Liver (tissue), 9 donors: ENCODE measurements around the gene LIN9. TPM values are rescaled to one million over a fixed set of nuclear protein-coding genes. Genes with fewer than 3 reads are reported as not detected.

Experiments used
- DNase-seq: peaks from one replicate; pipeline ENCODE4 v3.0.0-alpha.2; 2017; ENCODE audit warnings: low spot score
- H3K27ac ChIP-seq, 2 donors: one replicate each; pipeline ENCODE4 v1.7.0; 2013; ENCODE audit warnings: inconsistent platforms in 2 of 2, low read length in 2 of 2, control low read depth in 1 of 2, low read depth in 1 of 2, mild to moderate bottlenecking in 1 of 2
- H3K27me3 ChIP-seq, 4 donors: one replicate each; pipeline versions ENCODE4 v1.6.1 to v1.7.0; 2013; ENCODE audit warnings: low read length in 3 of 4, inconsistent platforms in 1 of 4, mild to moderate bottlenecking in 1 of 4, moderate library complexity in 1 of 4; ENCODE audit not compliant: control insufficient read depth in 4 of 4, insufficient read depth in 4 of 4
- H3K36me3 ChIP-seq, 4 donors: one replicate each; pipeline versions ENCODE4 v1.6.1 to v1.7.0; 2013; ENCODE audit warnings: low read length in 3 of 4, mild to moderate bottlenecking in 3 of 4, low read depth in 1 of 4, moderate library complexity in 1 of 4; ENCODE audit not compliant: control insufficient read depth in 4 of 4, insufficient read depth in 3 of 4
- H3K4me1 ChIP-seq, 4 donors: one replicate each; pipeline versions ENCODE4 v1.6.1 to v1.7.0; 2013; ENCODE audit warnings: low read length in 3 of 4, mild to moderate bottlenecking in 3 of 4, moderate library complexity in 1 of 4; ENCODE audit not compliant: control insufficient read depth in 4 of 4, insufficient read depth in 4 of 4
- H3K4me3 ChIP-seq, 3 donors: one replicate each; pipeline versions ENCODE4 v1.6.1 to v1.7.0; 2013; ENCODE audit warnings: low read length in 3 of 3, control low read depth in 1 of 3, low read depth in 1 of 3, mild to moderate bottlenecking in 1 of 3
- H3K9ac ChIP-seq, 2 donors: one replicate each; pipeline ENCODE4 v1.7.0; 2013; ENCODE audit warnings: low read length in 2 of 2, mild to moderate bottlenecking in 2 of 2, moderate library complexity in 2 of 2, control low read depth in 1 of 2, low read depth in 1 of 2
- H3K9me3 ChIP-seq, 4 donors: one replicate each; pipeline versions ENCODE4 v1.6.1 to v1.7.0; 2013; ENCODE audit warnings: low read length in 3 of 4; ENCODE audit not compliant: control insufficient read depth in 4 of 4
- ATF3 ChIP-seq: IDR thresholded peaks from 2 replicates; pipeline ENCODE4 v1.6.1; 2016; ENCODE audit warnings: antibody characterized with exemption
- CTCF ChIP-seq: fragments of 150-350 bp; IDR thresholded peaks from 2 replicates; pipeline ENCODE4 v1.5.1; 2017; ENCODE audit warnings: improper control_type of control experiment, low read depth, low read length; ENCODE audit not compliant: missing input control
- EGR1 ChIP-seq, 2 donors: IDR thresholded peaks; 2 replicates each; pipeline ENCODE4 v1.6.1; 2016 to 2018; ENCODE audit warnings: antibody characterized with exemption in 2 of 2, low read depth in 2 of 2
- FOXA1 ChIP-seq: IDR thresholded peaks from 2 replicates; pipeline ENCODE4 v1.6.1; 2016; ENCODE audit warnings: antibody characterized with exemption
- FOXA2 ChIP-seq: IDR thresholded peaks from 2 replicates; pipeline ENCODE4 v1.6.1; 2016; ENCODE audit warnings: antibody characterized with exemption
- HNF4A ChIP-seq, 2 donors: conservative IDR thresholded peaks; 2 replicates each; pipeline ENCODE4 v1.6.1; 2016; ENCODE audit warnings: antibody characterized with exemption in 2 of 2, mild to moderate bottlenecking in 2 of 2
- JUND ChIP-seq, 2 donors: IDR thresholded peaks; 2 replicates each; pipeline ENCODE4 v1.6.1; 2016; ENCODE audit warnings: antibody characterized with exemption in 2 of 2
- MAX ChIP-seq: IDR thresholded peaks from 2 replicates; pipeline ENCODE4 v1.6.1; 2016; ENCODE audit warnings: antibody characterized with exemption
- NR2F2 ChIP-seq: IDR thresholded peaks from 2 replicates; pipeline ENCODE4 v1.6.1; 2016; ENCODE audit warnings: antibody characterized with exemption
- RXRA ChIP-seq, 2 donors: IDR thresholded peaks; 2 replicates each; pipeline ENCODE4 v1.6.1; 2017 to 2018; ENCODE audit warnings: antibody characterized with exemption in 2 of 2, mild to moderate bottlenecking in 1 of 2
- SP1 ChIP-seq: IDR thresholded peaks from 2 replicates; pipeline ENCODE4 v1.6.1; 2018; ENCODE audit warnings: antibody characterized with exemption, mild to moderate bottlenecking
- TAF1 ChIP-seq: conservative IDR thresholded peaks from 2 replicates; pipeline ENCODE4 v1.6.1; 2016; ENCODE audit warnings: antibody characterized with exemption, mild to moderate bottlenecking
- YY1 ChIP-seq: IDR thresholded peaks from 2 replicates; pipeline ENCODE4 v1.6.1; 2016; ENCODE audit warnings: antibody characterized with exemption, mild to moderate bottlenecking
- WGBS: extraction: QIAGEN DNeasy Blood & Tissue Kit; methylation state at CpG from one replicate; pipeline ENCODE4 v1.1.7; 2013; 5-methylcytosine and 5-hydroxymethylcytosine counted together
- polyA plus RNA-seq, 2 donors: library from polyadenylated mRNA; stranded (reverse) in 1 of 2; unstranded in 1 of 2; fragments of 200-250 nt in 1 of 2; fragments of >200 nt in 1 of 2; fragmentation: Nextera tagmentation in 1 of 2; extraction: Ambion mirVana in 1 of 2; gene quantifications; one replicate each; pipeline versions ENCODE4 v1.2.1 to v1.2.3, GENCODE V29; 2013 to 2015
- total RNA-seq, 2 donors: library from RNA; depleted of rRNA; stranded (reverse); fragments of >200 nt; gene quantifications; one replicate each; pipeline ENCODE4 v1.2.3, GENCODE V29; 2014
- TF ChIP-seq, protein P1 (sequence below): IDR thresholded peaks from 2 replicates; pipeline ENCODE4 v1.6.1; 2016; ENCODE audit warnings: antibody characterized with exemption, mild to moderate bottlenecking
- TF ChIP-seq, protein P2 (sequence below): IDR thresholded peaks from 2 replicates; pipeline ENCODE4 v1.6.1; 2016; ENCODE audit warnings: antibody characterized with exemption
- donor health status: healthy.
- donor health status: healthy.
- donor health status: healthy.
- donor health status: healthy.
- donor health status: healthy.

Gene LIN9
- total and polyA plus RNA-seq, 4 donors = 0.50 to 7.9 (median 1.00) TPM

DNA sequence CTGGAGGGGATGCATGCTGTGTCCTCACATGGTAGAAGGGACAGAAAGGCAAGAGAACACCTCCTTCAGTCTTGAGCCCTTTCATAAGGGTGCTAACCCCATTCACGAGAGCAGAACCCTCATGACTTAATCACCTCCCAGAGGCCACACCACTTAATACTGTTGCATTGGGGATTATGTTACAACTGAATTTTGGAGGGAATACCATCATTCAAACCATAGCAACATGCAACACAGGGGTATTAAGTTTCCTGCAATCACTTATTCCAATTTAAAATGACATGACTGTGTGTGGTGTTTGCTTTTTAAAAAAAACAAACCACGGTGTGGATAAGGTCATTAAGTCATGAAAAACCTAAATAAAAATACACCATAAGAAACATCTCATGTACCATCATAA, 3.1 kb upstream of the LIN9 start:
- H3K27ac ChIP-seq = no peak overlapping the region
- H3K4me1 ChIP-seq = peaks cover 3 to 18% (median 7%) of the 10 kb centered on the region in 4 donors
- no peaks in the 10 kb centered on the region for H3K9me3 ChIP-seq
- no peak for DNase-seq
- no peak overlapping the region for H3K4me3 ChIP-seq
- WGBS = 90% methylated on average over 2 of the region's 2 CpGs
- no peak overlapping the region for H3K9ac ChIP-seq
- TF ChIP-seq FOXA1 = no peak
- TF ChIP-seq SP1 = no peak
- no peak for TF ChIP-seq HNF4A (conservative IDR thresholded peaks at IDR 0.05)
- TF ChIP-seq, protein P1, sequence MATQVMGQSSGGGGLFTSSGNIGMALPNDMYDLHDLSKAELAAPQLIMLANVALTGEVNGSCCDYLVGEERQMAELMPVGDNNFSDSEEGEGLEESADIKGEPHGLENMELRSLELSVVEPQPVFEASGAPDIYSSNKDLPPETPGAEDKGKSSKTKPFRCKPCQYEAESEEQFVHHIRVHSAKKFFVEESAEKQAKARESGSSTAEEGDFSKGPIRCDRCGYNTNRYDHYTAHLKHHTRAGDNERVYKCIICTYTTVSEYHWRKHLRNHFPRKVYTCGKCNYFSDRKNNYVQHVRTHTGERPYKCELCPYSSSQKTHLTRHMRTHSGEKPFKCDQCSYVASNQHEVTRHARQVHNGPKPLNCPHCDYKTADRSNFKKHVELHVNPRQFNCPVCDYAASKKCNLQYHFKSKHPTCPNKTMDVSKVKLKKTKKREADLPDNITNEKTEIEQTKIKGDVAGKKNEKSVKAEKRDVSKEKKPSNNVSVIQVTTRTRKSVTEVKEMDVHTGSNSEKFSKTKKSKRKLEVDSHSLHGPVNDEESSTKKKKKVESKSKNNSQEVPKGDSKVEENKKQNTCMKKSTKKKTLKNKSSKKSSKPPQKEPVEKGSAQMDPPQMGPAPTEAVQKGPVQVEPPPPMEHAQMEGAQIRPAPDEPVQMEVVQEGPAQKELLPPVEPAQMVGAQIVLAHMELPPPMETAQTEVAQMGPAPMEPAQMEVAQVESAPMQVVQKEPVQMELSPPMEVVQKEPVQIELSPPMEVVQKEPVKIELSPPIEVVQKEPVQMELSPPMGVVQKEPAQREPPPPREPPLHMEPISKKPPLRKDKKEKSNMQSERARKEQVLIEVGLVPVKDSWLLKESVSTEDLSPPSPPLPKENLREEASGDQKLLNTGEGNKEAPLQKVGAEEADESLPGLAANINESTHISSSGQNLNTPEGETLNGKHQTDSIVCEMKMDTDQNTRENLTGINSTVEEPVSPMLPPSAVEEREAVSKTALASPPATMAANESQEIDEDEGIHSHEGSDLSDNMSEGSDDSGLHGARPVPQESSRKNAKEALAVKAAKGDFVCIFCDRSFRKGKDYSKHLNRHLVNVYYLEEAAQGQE = no peak
- no peak for TF ChIP-seq NR2F2
- no peak for TF ChIP-seq FOXA2
- no peak for TF ChIP-seq ATF3
- H3K36me3 ChIP-seq = no peaks in the 10 kb centered on the region
- peaks cover 0 to 2% (median 0%) of the 10 kb centered on the region in 4 donors for H3K27me3 ChIP-seq

DNA sequence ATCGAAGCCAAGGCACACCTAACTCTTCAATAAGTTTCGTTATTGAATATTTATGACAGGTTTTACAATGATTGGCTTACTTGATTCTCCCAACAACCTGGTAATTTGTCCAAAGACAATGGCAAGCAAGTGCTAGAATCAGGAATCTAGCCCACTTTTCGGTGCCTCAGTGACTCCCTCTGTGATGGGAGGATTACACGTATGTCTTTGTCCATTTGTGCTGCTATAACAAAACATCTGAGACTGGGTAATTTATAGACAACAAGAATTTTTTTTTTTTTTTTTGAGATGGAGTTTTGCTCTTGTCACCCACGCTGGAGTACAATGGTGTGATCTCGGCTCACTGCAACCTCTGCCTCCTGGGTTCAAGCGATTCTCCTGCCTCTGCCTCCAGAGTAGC, 2.4 kb upstream of the LIN9 start:
- DNase-seq = no peak
- Histone ChIP-seq H3K4me1 (peaks cover 3 to 18% (median 7%) of the 10 kb centered on the region in 4 donors), H3K9me3 (no peaks in the 10 kb centered on the region), H3K4me3 (no peak overlapping the region), H3K27ac (no peak overlapping the region), H3K36me3 (no peaks in the 10 kb centered on the region), H3K27me3 (peaks cover 0 to 2% (median 0%) of the 10 kb centered on the region in 4 donors), H3K9ac (no peak overlapping the region)
- no peak for TF ChIP-seq NR2F2
- TF ChIP-seq JUND (IDR thresholded peaks at IDR 0.05) = no peak
- TF ChIP-seq ATF3 = no peak
- TF ChIP-seq, protein P2, sequence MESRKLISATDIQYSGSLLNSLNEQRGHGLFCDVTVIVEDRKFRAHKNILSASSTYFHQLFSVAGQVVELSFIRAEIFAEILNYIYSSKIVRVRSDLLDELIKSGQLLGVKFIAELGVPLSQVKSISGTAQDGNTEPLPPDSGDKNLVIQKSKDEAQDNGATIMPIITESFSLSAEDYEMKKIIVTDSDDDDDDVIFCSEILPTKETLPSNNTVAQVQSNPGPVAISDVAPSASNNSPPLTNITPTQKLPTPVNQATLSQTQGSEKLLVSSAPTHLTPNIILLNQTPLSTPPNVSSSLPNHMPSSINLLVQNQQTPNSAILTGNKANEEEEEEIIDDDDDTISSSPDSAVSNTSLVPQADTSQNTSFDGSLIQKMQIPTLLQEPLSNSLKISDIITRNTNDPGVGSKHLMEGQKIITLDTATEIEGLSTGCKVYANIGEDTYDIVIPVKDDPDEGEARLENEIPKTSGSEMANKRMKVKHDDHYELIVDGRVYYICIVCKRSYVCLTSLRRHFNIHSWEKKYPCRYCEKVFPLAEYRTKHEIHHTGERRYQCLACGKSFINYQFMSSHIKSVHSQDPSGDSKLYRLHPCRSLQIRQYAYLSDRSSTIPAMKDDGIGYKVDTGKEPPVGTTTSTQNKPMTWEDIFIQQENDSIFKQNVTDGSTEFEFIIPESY = no peak
- TF ChIP-seq YY1 = no peak
- no peak for TF ChIP-seq CTCF
- TF ChIP-seq FOXA2 = no peak
- TF ChIP-seq TAF1 = no peak
- no peak for TF ChIP-seq RXRA (IDR thresholded peaks at IDR 0.05)
- no peak for TF ChIP-seq SP1
- TF ChIP-seq HNF4A (conservative IDR thresholded peaks at IDR 0.05) = no peak
- TF ChIP-seq, protein P1 = no peak
- TF ChIP-seq FOXA1 = no peak
- TF ChIP-seq MAX = no peak
- no peak for TF ChIP-seq EGR1 (IDR thresholded peaks at IDR 0.05; ENCODE audit: low read depth in 2 of 2)
- WGBS = 96% methylated on average over 7 of the region's 7 CpGs
